SK-N-SH (cell line): ENCODE data around the gene SPIRE1. TPM values are rescaled to one million over a fixed set of nuclear protein-coding genes. Genes with fewer than 3 reads are reported as not detected.
A peak's percentile ranks its signal among the peaks of the same experiment; 100 is the strongest.

Experiments used
- CTCF ChIA-PET: fragments of 300-600, 350-600 bp; formaldehyde crosslinking; extraction: SDS; loops from one replicate; lab custom pipeline; 2021; lab: Yijun Ruan, JAX
- POLR2A ChIA-PET: fragments of 350-600 bp; sonication (Branson Sonifier 250); formaldehyde crosslinking; extraction: SDS; loops from one replicate; lab custom pipeline; 2020; ENCODE audit warnings: antibody characterized with exemption, inconsistent platforms; lab: Yijun Ruan, JAX
- DNase-seq: peaks from one replicate; pipeline ENCODE4 v3.0.0; 2012
- H2AFZ ChIP-seq: fragments of 200-600 bp; sonication (generic); 2 replicates; pipeline ENCODE4 v1.8.1; 2016; ENCODE audit warnings: antibody characterized with exemption, mild to moderate bottlenecking, low read depth
- H3F3A ChIP-seq: fragments of 200-600 bp; sonication (generic); replicated peaks from 2 replicates; pipeline ENCODE3; 2016; ENCODE audit warnings: antibody characterized with exemption, mild to moderate bottlenecking; ENCODE audit not compliant: insufficient read depth
- H3K27ac ChIP-seq, 2 experiments: fragments of 200-500 bp in 1 of 2; fragments of 200-600 bp in 1 of 2; sonication (Bioruptor generic) in 1 of 2; sonication (generic), shearing (Covaris generic) in 1 of 2; 2 replicates each; pipeline versions ENCODE4 v1.5.1 to v1.6.1; 2014 to 2016; ENCODE audit warnings: low read depth in 2 of 2, inconsistent platforms in 1 of 2, low read length in 1 of 2, mild to moderate bottlenecking in 1 of 2, mixed read lengths in 1 of 2
- H3K27me3 ChIP-seq: fragments of 200-600 bp; sonication (generic), shearing (Covaris generic); 2 replicates; pipeline ENCODE4 v1.6.1; 2016; ENCODE audit warnings: mixed run types; ENCODE audit not compliant: insufficient read depth
- H3K36me3 ChIP-seq, 2 experiments: fragments of 200-500 bp in 1 of 2; fragments of 200-600 bp in 1 of 2; sonication (Bioruptor generic) in 1 of 2; sonication (generic) in 1 of 2; replicated peaks in 1 of 2; 2 replicates each; pipeline versions ENCODE3 to v1.5.1; 2014 to 2016; ENCODE audit warnings: low read length in 1 of 2, mild to moderate bottlenecking in 1 of 2; ENCODE audit not compliant: insufficient read depth in 2 of 2, control insufficient read depth in 1 of 2
- H3K4me1 ChIP-seq, 2 experiments: fragments of 200-500 bp in 1 of 2; fragments of 200-600 bp in 1 of 2; sonication (Bioruptor generic) in 1 of 2; sonication (generic), shearing (Covaris generic) in 1 of 2; 2 replicates each; pipeline versions ENCODE4 v1.5.1 to v1.6.1; 2014 to 2016; ENCODE audit warnings: low read depth in 1 of 2, low read length in 1 of 2, mixed run types in 1 of 2; ENCODE audit not compliant: insufficient read depth in 2 of 2, control insufficient read depth in 1 of 2
- H3K4me2 ChIP-seq: fragments of 200-600 bp; sonication (generic), shearing (Covaris generic); 2 replicates; pipeline ENCODE4 v1.6.1; 2017; ENCODE audit warnings: mixed run types
- H3K4me3 ChIP-seq, 2 experiments: fragments of 200-500 bp in 1 of 2; fragments of 200-600 bp in 1 of 2; sonication (Bioruptor generic) in 1 of 2; sonication (generic), shearing (Covaris generic) in 1 of 2; 2 replicates each; pipeline versions ENCODE4 v1.5.1 to v1.8.1; 2014 to 2016; ENCODE audit warnings: low read depth in 2 of 2, inconsistent platforms in 1 of 2, low read length in 1 of 2, mild to moderate bottlenecking in 1 of 2, mixed read lengths in 1 of 2, moderate library complexity in 1 of 2
- H3K79me2 ChIP-seq: fragments of 200-600 bp; sonication (generic); 2 replicates; pipeline ENCODE4 v1.8.1; 2017; ENCODE audit warnings: mild to moderate bottlenecking; ENCODE audit not compliant: insufficient read depth
- H3K9ac ChIP-seq: fragments of 200-600 bp; sonication (generic); 2 replicates; pipeline ENCODE4 v1.6.1; 2017; ENCODE audit warnings: mixed run types
- H3K9me2 ChIP-seq: fragments of 200-600 bp; sonication (generic); 2 replicates; pipeline ENCODE4 v1.6.1; 2017; ENCODE audit warnings: mixed run types
- H3K9me3 ChIP-seq: fragments of 200-600 bp; sonication (generic); 2 replicates; pipeline ENCODE4 v1.6.1; 2017; ENCODE audit warnings: mixed run types, mild to moderate bottlenecking, moderate library complexity
- H4K20me1 ChIP-seq: fragments of 200-600 bp; sonication (generic); 2 replicates; pipeline ENCODE4 v1.6.1; 2017; ENCODE audit warnings: mild to moderate bottlenecking, mixed run types; ENCODE audit not compliant: insufficient read depth
- CHD2 ChIP-seq: fragments of 150-350 bp; IDR thresholded peaks from 2 replicates; pipeline ENCODE4 v1.6.1; 2018; ENCODE audit warnings: low read length; ENCODE audit not compliant: partially characterized antibody
- EP300 ChIP-seq, 2 experiments: IDR thresholded peaks; 2 replicates each; pipeline versions ENCODE4 v1.4.0 to v1.6.1; 2012; ENCODE audit warnings: borderline replicate concordance in 1 of 2, low read depth in 1 of 2, low read length in 1 of 2
- EZH2phosphoT487 ChIP-seq: fragments of 200-600 bp; sonication (generic); IDR thresholded peaks from 2 replicates; pipeline ENCODE4 v1.6.1; 2017; ENCODE audit warnings: low read depth, mixed run types, mild to moderate bottlenecking, antibody characterized with exemption, moderate library complexity, borderline replicate concordance
- FOSL2 ChIP-seq: IDR thresholded peaks from 2 replicates; pipeline ENCODE4 v1.4.0; 2012; ENCODE audit warnings: low read depth, mild to moderate bottlenecking, moderate library complexity, borderline replicate concordance
- FOXJ3 ChIP-seq: sonication (generic); formaldehyde crosslinking; IDR thresholded peaks from 2 replicates; pipeline ENCODE4 v1.5.1; 2020; ENCODE audit warnings: mild to moderate bottlenecking, missing genetic modification reagents
- GABPA ChIP-seq: IDR thresholded peaks from 2 replicates; pipeline ENCODE4 v1.4.0; 2012; ENCODE audit warnings: low read depth, mild to moderate bottlenecking
- JUND ChIP-seq: IDR thresholded peaks from 2 replicates; pipeline ENCODE4 v1.4.0; 2012
- MEF2A ChIP-seq: IDR thresholded peaks from 2 replicates; pipeline ENCODE4 v1.4.0; 2012; ENCODE audit warnings: low read depth, borderline replicate concordance
- NFIC ChIP-seq: IDR thresholded peaks from 2 replicates; pipeline ENCODE4 v1.4.0; 2012; ENCODE audit warnings: borderline replicate concordance
- NRF1 ChIP-seq: IDR thresholded peaks from 2 replicates; pipeline ENCODE4 v1.6.1; 2012; ENCODE audit warnings: low read depth, mild to moderate bottlenecking, low read length
- RAD21 ChIP-seq: IDR thresholded peaks from 2 replicates; pipeline ENCODE4 v1.6.1; 2012; ENCODE audit warnings: mild to moderate bottlenecking, low read length
- RCOR1 ChIP-seq: fragments of 150-350 bp; IDR thresholded peaks from 2 replicates; pipeline ENCODE4 v1.6.1; 2017; ENCODE audit warnings: antibody characterized with exemption, low read length
- RFX5 ChIP-seq: IDR thresholded peaks from 2 replicates; pipeline ENCODE4 v1.6.1; 2012; ENCODE audit warnings: mild to moderate bottlenecking, improper control_type of control experiment, low read length
- SIN3A ChIP-seq: IDR thresholded peaks from 2 replicates; pipeline ENCODE4 v1.6.1; 2012; ENCODE audit warnings: low read depth, mild to moderate bottlenecking, low read length, moderate library complexity, borderline replicate concordance
- SMC3 ChIP-seq: IDR thresholded peaks from 2 replicates; pipeline ENCODE4 v1.6.1; 2012; ENCODE audit warnings: low read depth, low read length, improper control_type of control experiment
- TAF1 ChIP-seq: IDR thresholded peaks from 2 replicates; pipeline ENCODE4 v1.6.1; 2012; ENCODE audit warnings: low read depth, mild to moderate bottlenecking, low read length, moderate library complexity, borderline replicate concordance
- TCF12 ChIP-seq: IDR thresholded peaks from 2 replicates; pipeline ENCODE4 v1.4.0; 2012
- ZBTB33 ChIP-seq: IDR thresholded peaks from 2 replicates; pipeline ENCODE4 v1.4.0; 2012; ENCODE audit warnings: low read depth, borderline replicate concordance
- WGBS: methylation state at CpG from one replicate; pipeline ENCODE4 v1.1.6; 2017; ENCODE audit warnings: low lambda C conversion rate; 5-methylcytosine and 5-hydroxymethylcytosine counted together
- polyA plus RNA-seq, 3 experiments: library from polyadenylated mRNA; depleted of rRNA; stranded (reverse); fragments of >200 nt; gene quantifications; 2 replicates each; pipeline ENCODE4 v1.2.3, GENCODE V29; 2012
- TF ChIP-seq, protein P1 (sequence below): IDR thresholded peaks from 2 replicates; pipeline ENCODE4 v1.4.0; 2012; ENCODE audit warnings: low read depth, borderline replicate concordance
- TF ChIP-seq, protein P2 (sequence below): fragments of 150-350 bp; IDR thresholded peaks from 2 replicates; pipeline ENCODE4 v1.6.1; 2016; ENCODE audit warnings: mild to moderate bottlenecking, low read depth, low read length
- TF ChIP-seq, protein P3 (sequence below): fragments of 200-600 bp; sonication (generic); IDR thresholded peaks from 2 replicates; pipeline ENCODE4 v1.6.1; 2017; ENCODE audit warnings: antibody characterized with exemption, mild to moderate bottlenecking, moderate library complexity
- TF ChIP-seq, protein P4 (sequence below): fragments of 150-350 bp; IDR thresholded peaks from 2 replicates; pipeline ENCODE4 v1.6.1; 2017; ENCODE audit warnings: antibody characterized with exemption, low read length, low read depth, borderline replicate concordance

The SPIRE1 gene
- polyA plus RNA-seq, 1 of the 3 experiments (the other 2 are of a cell fraction) = 6.7 TPM

GRCh38 chr18:12592597-12593127 lies 65.2 kb downstream of the SPIRE1 start:
- POLR2A ChIA-PET = no interaction called here
- Histone ChIP-seq H3K9me2 (no peaks in the 10 kb centered on the region), H3K9me3 (no peaks in the 10 kb centered on the region), H2AFZ (no peak overlapping the region), H3K4me3 (no peak overlapping the region), H3K4me1 (peaks cover 3 to 6% of the 10 kb centered on the region in 2 experiments; a peak in 2 of 4 replicates), H3F3A (peaks cover 8% of the 10 kb centered on the region), H3K4me2 (no peak overlapping the region), H3K27ac (no peak overlapping the region), H3K36me3 (no peaks in the 10 kb centered on the region), H3K79me2 (peaks cover 46% of the 10 kb centered on the region), H3K9ac (no peak overlapping the region), H3K27me3 (no peaks in the 10 kb centered on the region), H4K20me1 (no peaks in the 10 kb centered on the region; the same call in 1 of the 2 replicates)
- WGBS = 86% methylated on average over 5 of the region's 5 CpGs
- no peak for DNase-seq
- no peak for TF ChIP-seq TCF12
- TF ChIP-seq SMC3 = no peak
- TF ChIP-seq, protein P1, sequence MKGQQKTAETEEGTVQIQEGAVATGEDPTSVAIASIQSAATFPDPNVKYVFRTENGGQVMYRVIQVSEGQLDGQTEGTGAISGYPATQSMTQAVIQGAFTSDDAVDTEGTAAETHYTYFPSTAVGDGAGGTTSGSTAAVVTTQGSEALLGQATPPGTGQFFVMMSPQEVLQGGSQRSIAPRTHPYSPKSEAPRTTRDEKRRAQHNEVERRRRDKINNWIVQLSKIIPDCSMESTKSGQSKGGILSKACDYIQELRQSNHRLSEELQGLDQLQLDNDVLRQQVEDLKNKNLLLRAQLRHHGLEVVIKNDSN = no peak
- TF ChIP-seq RCOR1 = no peak
- no peak for TF ChIP-seq RAD21
- no peak for TF ChIP-seq NRF1
- TF ChIP-seq FOXJ3 (CRISPR knock-in tag) = no peak
- CTCF ChIA-PET = interaction anchor here (0.6 kb wide), 1 partner anchor 201 kb away, joined by 3 read pairs; no protein-coding TSS in a partner anchor

- H3K9ac ChIP-seq = no peak overlapping the region
- H3K27ac ChIP-seq = no peak overlapping the region
- H2AFZ ChIP-seq = no peak overlapping the region
- no peak overlapping the region for H3K4me2 ChIP-seq
- peaks cover 3% of the 10 kb centered on the region for H3F3A ChIP-seq
- no peaks in the 10 kb centered on the region for H3K36me3 ChIP-seq
- peaks cover 44% of the 10 kb centered on the region for H3K79me2 ChIP-seq
- no peaks in the 10 kb centered on the region for H3K9me2 ChIP-seq
- H3K9me3 ChIP-seq = no peaks in the 10 kb centered on the region
- no peaks in the 10 kb centered on the region; the same call in 1 of the 2 replicates for H4K20me1 ChIP-seq
- ChIA-PET POLR2A (no interaction called here), CTCF (interaction anchor here (1.3 kb wide), 1 partner anchor 54 kb away, joined by 3 read pairs; no protein-coding TSS in a partner anchor)
- peaks cover 0 to 2% of the 10 kb centered on the region in 2 experiments; a peak in 1 of 4 replicates for H3K4me1 ChIP-seq
- no peaks in the 10 kb centered on the region for H3K27me3 ChIP-seq
- H3K4me3 ChIP-seq = no peak overlapping the region
- peak; percentile 10 for DNase-seq
- no peak for TF ChIP-seq JUND
- no peak for TF ChIP-seq SIN3A
- TF ChIP-seq MEF2A = no peak
- TF ChIP-seq, protein P2, sequence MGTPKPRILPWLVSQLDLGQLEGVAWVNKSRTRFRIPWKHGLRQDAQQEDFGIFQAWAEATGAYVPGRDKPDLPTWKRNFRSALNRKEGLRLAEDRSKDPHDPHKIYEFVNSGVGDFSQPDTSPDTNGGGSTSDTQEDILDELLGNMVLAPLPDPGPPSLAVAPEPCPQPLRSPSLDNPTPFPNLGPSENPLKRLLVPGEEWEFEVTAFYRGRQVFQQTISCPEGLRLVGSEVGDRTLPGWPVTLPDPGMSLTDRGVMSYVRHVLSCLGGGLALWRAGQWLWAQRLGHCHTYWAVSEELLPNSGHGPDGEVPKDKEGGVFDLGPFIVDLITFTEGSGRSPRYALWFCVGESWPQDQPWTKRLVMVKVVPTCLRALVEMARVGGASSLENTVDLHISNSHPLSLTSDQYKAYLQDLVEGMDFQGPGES = no peak
- TF ChIP-seq, protein P3, sequence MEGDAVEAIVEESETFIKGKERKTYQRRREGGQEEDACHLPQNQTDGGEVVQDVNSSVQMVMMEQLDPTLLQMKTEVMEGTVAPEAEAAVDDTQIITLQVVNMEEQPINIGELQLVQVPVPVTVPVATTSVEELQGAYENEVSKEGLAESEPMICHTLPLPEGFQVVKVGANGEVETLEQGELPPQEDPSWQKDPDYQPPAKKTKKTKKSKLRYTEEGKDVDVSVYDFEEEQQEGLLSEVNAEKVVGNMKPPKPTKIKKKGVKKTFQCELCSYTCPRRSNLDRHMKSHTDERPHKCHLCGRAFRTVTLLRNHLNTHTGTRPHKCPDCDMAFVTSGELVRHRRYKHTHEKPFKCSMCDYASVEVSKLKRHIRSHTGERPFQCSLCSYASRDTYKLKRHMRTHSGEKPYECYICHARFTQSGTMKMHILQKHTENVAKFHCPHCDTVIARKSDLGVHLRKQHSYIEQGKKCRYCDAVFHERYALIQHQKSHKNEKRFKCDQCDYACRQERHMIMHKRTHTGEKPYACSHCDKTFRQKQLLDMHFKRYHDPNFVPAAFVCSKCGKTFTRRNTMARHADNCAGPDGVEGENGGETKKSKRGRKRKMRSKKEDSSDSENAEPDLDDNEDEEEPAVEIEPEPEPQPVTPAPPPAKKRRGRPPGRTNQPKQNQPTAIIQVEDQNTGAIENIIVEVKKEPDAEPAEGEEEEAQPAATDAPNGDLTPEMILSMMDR = no peak
- no peak for TF ChIP-seq EP300 (IDR thresholded peaks at IDR 0.05; ENCODE audit: borderline replicate concordance in 1 of 2, low read depth in 1 of 2, low read length in 1 of 2)
- TF ChIP-seq EZH2phosphoT487 = no peak
- TF ChIP-seq NFIC = no peak
- no peak for TF ChIP-seq RCOR1
- TF ChIP-seq FOSL2 = no peak
- TF ChIP-seq TCF12 = no peak
- no peak for TF ChIP-seq CHD2
- TF ChIP-seq, protein P4, sequence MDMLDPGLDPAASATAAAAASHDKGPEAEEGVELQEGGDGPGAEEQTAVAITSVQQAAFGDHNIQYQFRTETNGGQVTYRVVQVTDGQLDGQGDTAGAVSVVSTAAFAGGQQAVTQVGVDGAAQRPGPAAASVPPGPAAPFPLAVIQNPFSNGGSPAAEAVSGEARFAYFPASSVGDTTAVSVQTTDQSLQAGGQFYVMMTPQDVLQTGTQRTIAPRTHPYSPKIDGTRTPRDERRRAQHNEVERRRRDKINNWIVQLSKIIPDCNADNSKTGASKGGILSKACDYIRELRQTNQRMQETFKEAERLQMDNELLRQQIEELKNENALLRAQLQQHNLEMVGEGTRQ = no peak
- TF ChIP-seq FOXJ3 (CRISPR knock-in tag) = no peak
- no peak for TF ChIP-seq GABPA
- no peak for TF ChIP-seq NRF1
- no peak for TF ChIP-seq RFX5
- no peak for TF ChIP-seq ZBTB33
- TF ChIP-seq TAF1 = no peak
These were observed 68.5 kb downstream of the SPIRE1 start for GRCh38 chr18:12589448-12589847.
